GM12875 (cell line): ENCODE results near the gene FLOT1.

ENCODE experiments used
- H3K4me3 ChIP-seq: one replicate; pipeline ENCODE4 v1.5.1; 2011; ENCODE audit warnings: low read depth, low read length, control low read depth
- TF ChIP-seq, protein P1 (sequence below): IDR thresholded peaks from 2 replicates; pipeline ENCODE4 v1.5.1; 2011; ENCODE audit warnings: low read depth, mild to moderate bottlenecking, control low read depth, inconsistent platforms, low read length, moderate library complexity, borderline replicate concordance; ENCODE audit not compliant: insufficient read depth

FLOT1 gene

DNA sequence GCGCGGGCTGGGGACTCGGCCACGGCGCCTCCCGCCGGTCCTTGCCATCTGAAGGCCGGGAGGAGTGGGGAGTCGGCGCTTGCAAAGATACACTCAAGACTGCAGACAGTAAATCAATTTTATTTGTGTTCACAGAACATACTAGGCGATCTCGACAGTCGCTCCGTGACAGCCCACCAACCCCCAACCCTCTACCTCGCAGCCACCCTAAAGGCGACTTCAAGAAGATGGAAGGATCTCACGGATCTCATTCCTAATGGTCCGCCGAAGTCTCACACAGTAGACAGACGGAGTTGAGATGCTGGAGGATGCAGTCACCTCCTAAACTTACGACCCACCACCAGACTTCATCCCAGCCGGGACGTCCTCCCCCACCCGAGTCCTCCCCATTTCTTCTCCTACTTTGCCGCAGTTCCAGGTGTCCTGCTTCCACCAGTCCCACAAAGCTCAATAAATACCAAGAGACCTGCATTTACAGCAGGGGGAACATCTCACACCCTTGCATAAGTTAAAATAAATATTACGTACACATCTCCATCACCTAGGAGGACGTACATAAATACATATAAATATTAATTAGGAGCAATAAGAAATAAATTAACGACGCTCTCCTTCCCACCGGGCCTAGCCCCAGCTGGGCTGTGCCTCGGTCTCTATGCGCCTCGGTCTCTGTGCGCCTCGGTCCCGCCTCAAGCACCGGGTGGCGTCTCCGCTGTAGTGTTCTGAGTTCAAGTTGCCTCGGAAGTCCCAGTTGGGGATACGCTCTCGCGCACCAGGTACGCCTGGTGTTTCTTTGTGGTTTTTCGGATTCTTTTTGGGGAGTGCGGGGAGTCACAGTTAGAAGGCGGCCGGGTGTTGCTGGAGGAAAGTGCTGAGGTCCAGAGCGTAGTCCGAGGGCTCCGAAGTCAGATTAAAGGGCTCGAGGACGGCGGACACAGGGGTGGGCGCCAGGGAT is 889 bp upstream of the FLOT1 start:
- TF ChIP-seq, protein P1, sequence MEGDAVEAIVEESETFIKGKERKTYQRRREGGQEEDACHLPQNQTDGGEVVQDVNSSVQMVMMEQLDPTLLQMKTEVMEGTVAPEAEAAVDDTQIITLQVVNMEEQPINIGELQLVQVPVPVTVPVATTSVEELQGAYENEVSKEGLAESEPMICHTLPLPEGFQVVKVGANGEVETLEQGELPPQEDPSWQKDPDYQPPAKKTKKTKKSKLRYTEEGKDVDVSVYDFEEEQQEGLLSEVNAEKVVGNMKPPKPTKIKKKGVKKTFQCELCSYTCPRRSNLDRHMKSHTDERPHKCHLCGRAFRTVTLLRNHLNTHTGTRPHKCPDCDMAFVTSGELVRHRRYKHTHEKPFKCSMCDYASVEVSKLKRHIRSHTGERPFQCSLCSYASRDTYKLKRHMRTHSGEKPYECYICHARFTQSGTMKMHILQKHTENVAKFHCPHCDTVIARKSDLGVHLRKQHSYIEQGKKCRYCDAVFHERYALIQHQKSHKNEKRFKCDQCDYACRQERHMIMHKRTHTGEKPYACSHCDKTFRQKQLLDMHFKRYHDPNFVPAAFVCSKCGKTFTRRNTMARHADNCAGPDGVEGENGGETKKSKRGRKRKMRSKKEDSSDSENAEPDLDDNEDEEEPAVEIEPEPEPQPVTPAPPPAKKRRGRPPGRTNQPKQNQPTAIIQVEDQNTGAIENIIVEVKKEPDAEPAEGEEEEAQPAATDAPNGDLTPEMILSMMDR, result no peak
- H3K4me3 ChIP-seq, result peak overlapping the region; percentile 60

DNA sequence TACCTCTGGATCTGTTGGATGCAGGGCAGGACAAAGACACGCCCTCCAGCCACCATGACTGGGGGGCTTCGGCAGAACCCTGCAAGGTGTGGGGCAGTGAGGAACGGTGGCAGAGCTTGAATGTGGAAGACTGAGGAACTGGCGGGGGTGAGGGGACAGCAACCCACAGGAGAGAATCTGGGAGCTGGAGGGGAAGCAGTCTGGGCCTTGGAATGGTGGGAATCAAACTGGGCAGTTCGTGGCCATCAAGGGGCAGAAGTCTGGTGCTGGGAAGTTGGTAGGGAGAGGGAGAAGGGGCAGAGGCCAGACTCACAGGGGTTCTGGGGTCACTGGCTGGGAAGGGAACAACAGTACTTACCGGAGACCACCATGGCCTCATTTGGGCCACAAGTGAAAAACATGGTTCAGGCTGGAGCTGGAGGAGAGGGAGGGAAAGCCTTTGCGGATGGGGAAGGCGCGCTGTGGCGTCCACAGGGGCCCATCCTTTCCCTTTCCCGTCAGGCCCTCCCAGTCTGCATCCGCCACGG is 635 bp downstream of the FLOT1 start:
- TF ChIP-seq, protein P1, result no peak
- H3K4me3 ChIP-seq, result peak overlapping the region; percentile 60

DNA sequence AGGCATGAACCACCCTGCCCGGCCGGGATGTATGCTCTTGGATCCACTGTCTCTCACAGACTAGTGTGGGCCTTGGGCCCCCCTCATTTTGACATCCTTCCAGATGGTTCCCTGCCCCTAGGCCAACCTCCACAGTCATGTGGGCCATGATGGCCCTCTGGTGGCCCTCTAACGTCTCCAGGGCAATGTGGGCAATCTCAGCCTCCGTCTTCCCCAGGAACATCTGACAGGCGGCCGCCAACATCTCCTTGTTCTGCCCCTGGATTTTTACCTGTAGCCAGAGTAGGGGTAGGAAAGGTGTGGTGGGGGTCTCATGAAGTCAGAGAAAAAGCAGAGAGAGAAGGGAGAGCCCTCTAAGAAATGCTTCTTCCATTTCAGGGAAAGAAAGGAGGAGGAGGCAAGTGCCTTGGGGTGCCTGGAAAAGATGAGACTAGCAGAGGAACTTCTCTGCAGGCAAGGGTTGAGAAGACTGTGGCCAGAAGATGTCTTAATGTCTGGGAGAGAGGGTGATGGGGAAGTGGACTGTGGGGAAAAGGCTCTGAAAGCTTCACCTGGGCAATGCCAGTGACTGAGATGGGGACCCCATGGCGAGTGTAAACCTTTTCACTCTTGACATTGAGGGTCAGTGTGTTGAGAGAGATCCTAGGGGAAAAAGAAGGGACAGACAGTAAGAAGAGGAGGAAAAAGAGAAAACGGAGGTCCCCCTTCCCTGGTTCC is 1.3 kb downstream of the FLOT1 start:
- TF ChIP-seq, protein P1, result no peak
- H3K4me3 ChIP-seq, result peak overlapping the region; percentile 60

DNA sequence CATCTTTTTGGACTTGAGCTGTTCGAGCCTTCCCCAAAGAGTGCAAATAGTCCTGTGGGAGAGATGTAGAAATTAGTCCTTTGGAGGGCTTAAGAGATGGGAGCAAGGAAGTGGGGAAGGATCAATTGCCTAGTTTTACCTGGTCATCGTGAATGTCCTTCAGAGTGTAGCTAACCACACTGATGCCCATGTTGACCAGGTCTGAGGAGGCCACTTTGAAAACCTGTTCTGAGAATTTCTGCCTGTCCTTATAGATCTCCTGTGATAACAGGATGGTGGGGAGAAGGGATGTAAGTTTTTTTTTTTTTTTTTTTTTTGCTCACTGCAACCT is 2.0 kb downstream of the FLOT1 start:
- no peak overlapping the region for H3K4me3 ChIP-seq

GRCh38 chr6:30738532-30738931 is 4.0 kb downstream of the FLOT1 start:
- H3K4me3 ChIP-seq, result no peak overlapping the region
- TF ChIP-seq, protein P1, result no peak

More for the DNA sequence above, 2.0 kb downstream of the FLOT1 start:
- TF ChIP-seq, protein P1, result no peak

- TF ChIP-seq, protein P1, result no peak
- H3K4me3 ChIP-seq, result no peak overlapping the region
These were observed 6.7 kb downstream of the FLOT1 start for GRCh38 chr6:30735668-30736314.
